ENCODE measurements around the gene YEATS2.

DNA sequence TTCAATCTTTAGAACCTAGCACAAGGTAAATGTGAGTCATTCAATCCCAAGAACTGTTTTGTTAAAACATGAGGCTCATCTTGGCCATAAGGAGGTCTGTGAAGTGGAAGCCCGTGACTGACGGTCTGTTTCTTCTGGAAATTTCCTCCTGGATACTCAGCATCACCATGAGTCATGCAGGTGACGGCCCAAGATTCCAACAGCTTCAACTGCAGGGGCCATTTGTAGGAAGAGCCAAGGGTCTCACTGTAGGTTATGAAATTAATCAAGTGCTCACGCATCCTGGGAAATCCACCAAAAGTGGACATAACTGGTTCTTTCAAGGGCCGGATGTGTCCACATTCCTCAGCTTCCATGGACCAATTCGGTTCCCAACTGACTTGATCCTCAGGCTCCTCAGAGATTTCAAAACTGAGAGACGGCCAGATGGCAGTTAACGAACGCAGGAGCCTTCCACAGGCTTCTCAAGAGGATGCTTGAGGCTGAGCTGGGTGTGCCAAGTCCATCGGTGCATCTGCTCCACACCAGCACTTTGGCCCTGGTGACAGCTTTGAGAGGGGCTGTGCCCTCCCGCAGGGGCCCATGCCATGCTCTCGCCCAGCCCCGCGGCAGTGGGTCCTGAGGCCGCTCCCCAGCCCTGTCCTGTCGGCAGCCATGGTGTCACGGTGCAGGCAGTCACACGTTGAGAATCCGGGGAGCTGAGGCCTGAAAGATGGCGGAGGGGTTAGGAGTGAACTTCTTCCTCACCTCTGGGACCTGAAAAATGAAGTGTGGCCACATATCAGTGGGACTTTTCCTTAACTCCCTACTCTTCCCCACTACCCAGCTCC is 119.3 kb downstream of the YEATS2 start:
- TF ChIP-seq POLR2A (IDR thresholded peaks at IDR 0.05; ENCODE audit: low read depth, low read length): no peak
- TF ChIP-seq POLR2AphosphoS5 (IDR thresholded peaks at IDR 0.05; ENCODE audit: low read depth, low read length): no peak
- TF ChIP-seq SPI1 (IDR thresholded peaks at IDR 0.05; ENCODE audit: low read depth, low read length): no peak

Data from GM12891 (cell line).